IMR-90 (cell line): ENCODE data around the gene DSG1. TPM values are rescaled to one million over a fixed set of nuclear protein-coding genes. Genes with fewer than 3 reads are reported as not detected.
A peak's percentile ranks its signal among the peaks of the same experiment; 100 is the strongest.

Experiments used
- ATAC-seq: fragments of 200-7000 bp; cut with Tn5 transposase; 2 replicates; pipeline ENCODE4 v1.9.1; 2020; ENCODE audit warnings: low read depth, mild to moderate bottlenecking, moderate library complexity
- Bru-seq: library from RNA; stranded (reverse); fragments of 400-500 nt; gene quantifications from one replicate; lab custom pipeline; 2021; lab: Mats Ljungman, UMichigan
- BruChase-seq, 2 experiments: library from RNA; stranded (reverse); fragments of 400-500 nt; gene quantifications; one replicate each; lab custom pipeline; 2021; lab: Mats Ljungman, UMichigan
- BruUV-seq: library from RNA; stranded (reverse); fragments of 400-500 nt; replicated peaks from 2 replicates; lab custom pipeline; 2021; lab: Mats Ljungman, UMichigan
- CTCF ChIA-PET: fragments of 300-600 bp; formaldehyde crosslinking; extraction: SDS; loops from one replicate; lab custom pipeline; 2021; ENCODE audit warnings: antibody characterized with exemption; lab: Yijun Ruan, JAX
- POLR2A ChIA-PET: fragments of 300-600 bp; sonication (Branson Sonifier 250); formaldehyde crosslinking; loops from one replicate; lab custom pipeline; 2022; ENCODE audit warnings: antibody characterized with exemption; ENCODE audit not compliant: unreplicated experiment; lab: Charles Lee
- DNase-seq: peaks from one replicate; pipeline ENCODE4 v3.0.0; 2013
- H2AFZ ChIP-seq: replicated peaks from 2 replicates; pipeline ENCODE3; 2013; ENCODE audit warnings: low read length, mild to moderate bottlenecking; ENCODE audit not compliant: poor library complexity
- H2AK5ac ChIP-seq: 2 replicates; pipeline ENCODE4 v1.6.1; 2013; ENCODE audit warnings: low read depth, low read length, inconsistent platforms
- H2AK9ac ChIP-seq: replicated peaks from 2 replicates; pipeline ENCODE3; 2013; ENCODE audit warnings: mild to moderate bottlenecking, low read depth, low read length, moderate library complexity; ENCODE audit not compliant: poor library complexity
- H2BK120ac ChIP-seq: 2 replicates; pipeline ENCODE4 v1.6.1; 2013; ENCODE audit warnings: low read depth, low read length, inconsistent platforms
- H2BK15ac ChIP-seq: 3 replicates; pipeline ENCODE4 v1.6.1; 2013; ENCODE audit warnings: low read depth, low read length, inconsistent platforms
- H2BK20ac ChIP-seq: 2 replicates; pipeline ENCODE4 v1.6.1; 2013; ENCODE audit warnings: low read depth, mild to moderate bottlenecking, inconsistent platforms, low read length, moderate library complexity
- H2BK5ac ChIP-seq: 2 replicates; pipeline ENCODE4 v1.6.1; 2013; ENCODE audit warnings: mild to moderate bottlenecking, low read depth, low read length, inconsistent platforms; ENCODE audit not compliant: poor library complexity, severe bottlenecking
- H3K14ac ChIP-seq: replicated peaks from 2 replicates; pipeline ENCODE4 v1.6.1; 2013; ENCODE audit warnings: low read depth, low read length, inconsistent platforms
- H3K18ac ChIP-seq: 2 replicates; pipeline ENCODE4 v1.6.1; 2013; ENCODE audit warnings: low read depth, low read length, control low read depth
- H3K23ac ChIP-seq: 2 replicates; pipeline ENCODE4 v1.6.1; 2013; ENCODE audit warnings: low read depth, low read length, inconsistent platforms
- H3K27ac ChIP-seq: 2 replicates; pipeline ENCODE4 v1.5.1; 2013; ENCODE audit warnings: mild to moderate bottlenecking, control low read depth, low read length; ENCODE audit not compliant: insufficient read depth
- H3K27me3 ChIP-seq: 2 replicates; pipeline ENCODE4 v1.6.1; 2013; ENCODE audit warnings: low read length; ENCODE audit not compliant: control insufficient read depth, insufficient read depth
- H3K36me3 ChIP-seq: 2 replicates; pipeline ENCODE4 v1.6.1; 2013; ENCODE audit warnings: low read length, mixed read lengths; ENCODE audit not compliant: control insufficient read depth, insufficient read depth
- H3K4ac ChIP-seq: 2 replicates; pipeline ENCODE4 v1.6.1; 2013; ENCODE audit warnings: low read depth, low read length, inconsistent platforms
- H3K4me1 ChIP-seq: 2 replicates; pipeline ENCODE4 v1.6.1; 2013; ENCODE audit warnings: low read length, mixed read lengths; ENCODE audit not compliant: control insufficient read depth, insufficient read depth
- H3K4me2 ChIP-seq: 2 replicates; pipeline ENCODE4 v1.6.1; 2013; ENCODE audit warnings: low read depth, mild to moderate bottlenecking, control low read depth, low read length, moderate library complexity
- H3K4me3 ChIP-seq: 2 replicates; pipeline ENCODE4 v1.5.1; 2013; ENCODE audit warnings: low read depth, mild to moderate bottlenecking, control low read depth, low read length, moderate library complexity; ENCODE audit not compliant: insufficient read depth
- H3K56ac ChIP-seq: 2 replicates; pipeline ENCODE4 v1.6.1; 2013; ENCODE audit warnings: low read length, inconsistent platforms; ENCODE audit not compliant: insufficient read depth; ENCODE audit errors: extremely low read depth
- H3K79me1 ChIP-seq, 2 experiments: 2 replicates each; pipeline ENCODE4 v1.6.1; 2013; ENCODE audit warnings: low read length in 2 of 2, inconsistent platforms in 1 of 2, low read depth in 1 of 2
- H3K9ac ChIP-seq: 2 replicates; pipeline ENCODE4 v1.6.1; 2013; ENCODE audit warnings: low read depth, low read length, control low read depth
- H3K9me1 ChIP-seq: 2 replicates; pipeline ENCODE4 v1.6.1; 2013; ENCODE audit warnings: low read length, inconsistent platforms; ENCODE audit not compliant: insufficient read depth
- H3K9me3 ChIP-seq: 2 replicates; pipeline ENCODE4 v1.6.1; 2013; ENCODE audit warnings: low read length; ENCODE audit not compliant: control insufficient read depth, insufficient read depth
- H4K20me1 ChIP-seq: 2 replicates; pipeline ENCODE4 v1.6.1; 2013; ENCODE audit warnings: low read length, inconsistent platforms; ENCODE audit not compliant: insufficient read depth
- H4K5ac ChIP-seq: 2 replicates; pipeline ENCODE4 v1.6.1; 2013; ENCODE audit warnings: mild to moderate bottlenecking, low read depth, low read length, control low read depth
- H4K8ac ChIP-seq, 2 experiments: 2 replicates each; pipeline ENCODE4 v1.6.1; 2013; ENCODE audit warnings: low read depth in 2 of 2, low read length in 2 of 2, control low read depth in 1 of 2, inconsistent platforms in 1 of 2
- H4K91ac ChIP-seq: 2 replicates; pipeline ENCODE4 v1.6.1; 2013; ENCODE audit warnings: low read depth, low read length, inconsistent platforms; ENCODE audit not compliant: insufficient read depth
- CHD1 ChIP-seq: IDR thresholded peaks from 2 replicates; pipeline ENCODE4 v1.6.1; 2012; ENCODE audit warnings: low read depth, low read length, improper control_type of control experiment
- MAZ ChIP-seq: IDR thresholded peaks from 2 replicates; pipeline ENCODE4 v1.6.1; 2012; ENCODE audit warnings: low read depth, mild to moderate bottlenecking, low read length, improper control_type of control experiment, moderate library complexity, borderline replicate concordance
- POLR2A ChIP-seq: IDR thresholded peaks from 2 replicates; pipeline ENCODE4 v1.6.1; 2012; ENCODE audit warnings: mild to moderate bottlenecking, low read depth, low read length
- RAD21 ChIP-seq: IDR thresholded peaks from 2 replicates; pipeline ENCODE4 v1.6.1; 2012; ENCODE audit warnings: low read length, improper control_type of control experiment
- RCOR1 ChIP-seq: IDR thresholded peaks from 2 replicates; pipeline ENCODE4 v1.6.1; 2012; ENCODE audit warnings: mild to moderate bottlenecking, low read length, improper control_type of control experiment; ENCODE audit not compliant: insufficient replicate concordance
- WGBS, 2 experiments: methylation state at CpG; one replicate each; pipeline versions ENCODE4 v1.1.5 to v1.1.7; 2013; ENCODE audit warnings: missing lambda C conversion rate in 2 of 2; ENCODE audit not compliant: insufficient read length in 1 of 2; ENCODE audit errors: extremely low coverage in 2 of 2; 5-methylcytosine and 5-hydroxymethylcytosine counted together
- dilution Hi-C: fragments of 300-500 bp; cut with HindIII; formaldehyde crosslinking; loops from one replicate; pipeline ENCODE4 v1.14.3; 2018; ENCODE audit warnings: low sequenced_read_pairs; ENCODE audit not compliant: unreplicated experiment
- in situ Hi-C: fragments of 300-500 bp; cut with MboI; formaldehyde crosslinking; loops from 3 replicates; pipeline ENCODE4 v1.14.3; 2019; ENCODE audit warnings: low sequenced_read_pairs, inconsistent platforms, mixed read lengths
- intact Hi-C: fragments of 100-400 bp; cut with micrococcal nuclease; formaldehyde crosslinking; loops from 2 replicates; pipeline ENCODE4 v1.10.0; 2022
- long read RNA-seq: library from polyadenylated mRNA; unstranded; transcript quantifications from one replicate; pipeline ENCODE4 v2.0.0, GENCODE V29; 2021; ENCODE audit not compliant: unreplicated experiment
- polyA plus RNA-seq, 3 experiments: library from polyadenylated mRNA; depleted of rRNA; stranded (reverse); fragments of >200 nt; gene quantifications; 2 replicates each; pipeline ENCODE4 v1.2.3, GENCODE V29; 2012; ENCODE audit warnings: low replicate concordance in 1 of 3
- total RNA-seq: library from RNA; depleted of rRNA; stranded (reverse); fragments of >200 nt; gene quantifications from 2 replicates; pipeline ENCODE4 v1.2.3, GENCODE V29; 2012; rRNA removed
- TF ChIP-seq, protein P1 (sequence below): fragments of 150-350 bp; IDR thresholded peaks from 2 replicates; pipeline ENCODE4 v1.6.1; 2017; ENCODE audit warnings: mild to moderate bottlenecking, antibody characterized with exemption, low read length, low read depth

Gene DSG1
- total RNA-seq (not detected in 2 replicates), polyA plus RNA-seq (2012; rRNA removed) (not detected in 2 replicates), Bru-seq, nascent RNA (percentile 3 among the genes with signal in this experiment), BruChase-seq, experiment 1, labeled RNA remaining after a 6-hour chase (percentile 2 among the genes with signal in this experiment), BruChase-seq, experiment 2, labeled RNA remaining after a 2-hour chase (not detected)
- polyA plus RNA-seq (2012; cell fraction: cytosol; rRNA removed) = not detected in 2 replicates
- polyA plus RNA-seq (2012; cell fraction: nucleus; rRNA removed; ENCODE audit: low replicate concordance) = not detected in 2 replicates
- long read RNA-seq = 0 reads

DNA sequence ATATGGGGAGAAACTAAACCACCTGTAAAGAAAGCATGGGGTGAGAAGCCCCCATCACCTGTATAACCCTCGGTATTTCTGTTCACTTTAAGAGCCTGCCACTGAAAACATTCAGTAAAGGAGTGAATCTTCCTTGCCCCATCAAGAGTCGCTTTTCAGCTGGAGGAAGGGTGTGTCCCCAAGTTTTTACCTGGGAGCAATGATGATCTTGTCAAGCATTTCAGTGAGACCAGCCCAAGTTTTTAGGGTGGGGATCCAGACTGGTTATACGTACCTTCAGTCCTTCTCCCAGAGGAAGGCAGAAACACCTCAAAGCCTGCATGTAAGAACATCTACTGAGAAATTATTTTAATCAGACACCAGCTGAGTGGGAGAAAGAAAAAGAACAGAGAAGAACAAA lies at the start of gene DSG1:
TSS of gene DSG1 (plus strand) at position 301 of the 400 bp plus-strand sequence. CDS start 141 bp downstream, outside the sequence.
- no peak within 1 kb of the TSS for H4K91ac ChIP-seq
- TF ChIP-seq CHD1 = no peak
- no peak for TF ChIP-seq POLR2A
- TF ChIP-seq MAZ = no peak
- TF ChIP-seq, protein P1, sequence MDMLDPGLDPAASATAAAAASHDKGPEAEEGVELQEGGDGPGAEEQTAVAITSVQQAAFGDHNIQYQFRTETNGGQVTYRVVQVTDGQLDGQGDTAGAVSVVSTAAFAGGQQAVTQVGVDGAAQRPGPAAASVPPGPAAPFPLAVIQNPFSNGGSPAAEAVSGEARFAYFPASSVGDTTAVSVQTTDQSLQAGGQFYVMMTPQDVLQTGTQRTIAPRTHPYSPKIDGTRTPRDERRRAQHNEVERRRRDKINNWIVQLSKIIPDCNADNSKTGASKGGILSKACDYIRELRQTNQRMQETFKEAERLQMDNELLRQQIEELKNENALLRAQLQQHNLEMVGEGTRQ = no peak
- TF ChIP-seq RAD21 = no peak
- no peak for TF ChIP-seq RCOR1
- no peak within 1 kb of the TSS for H3K56ac ChIP-seq

More for the DNA sequence above, at the start of gene DSG1:
- H3K18ac ChIP-seq = no peak within 1 kb of the TSS
- CTCF ChIA-PET = no interaction called here
- no peaks in the 10 kb centered on the region for H3K27me3 ChIP-seq
- no peak within 1 kb of the TSS for H3K27ac ChIP-seq
- H4K5ac ChIP-seq = no peak within 1 kb of the TSS
- POLR2A ChIA-PET = no interaction called here
- in situ Hi-C loops (no loop called here), dilution Hi-C loops (no loop called here), intact Hi-C loops (no loop called here)
- H3K4me2 ChIP-seq = no peak within 1 kb of the TSS
- no peak within 1 kb of the TSS for H3K14ac ChIP-seq
- no peak within 1 kb of the TSS for H3K4ac ChIP-seq
- H2BK20ac ChIP-seq = no peak within 1 kb of the TSS
- H2BK120ac ChIP-seq = no peak within 1 kb of the TSS
- no peak within 1 kb of the TSS for H3K9ac ChIP-seq
- no peak within 1 kb of the TSS for H4K8ac ChIP-seq
- H2AFZ ChIP-seq = no peak within 1 kb of the TSS
- H3K4me1 ChIP-seq = no peaks in the 10 kb centered on the region
- H3K9me1 ChIP-seq = no peaks in the 10 kb centered on the region
- ATAC-seq = no peak
- H3K36me3 ChIP-seq = no peaks in the 10 kb centered on the region
- H2BK5ac ChIP-seq = no peak within 1 kb of the TSS
- no peaks in the 10 kb centered on the region for H3K79me1 ChIP-seq
- DNase-seq = no peak
- no peak within 1 kb of the TSS for H2AK9ac ChIP-seq
- H4K20me1 ChIP-seq = no peaks in the 10 kb centered on the region
- H2AK5ac ChIP-seq = no peak within 1 kb of the TSS
- H3K9me3 ChIP-seq = no peaks in the 10 kb centered on the region
- no peak within 1 kb of the TSS for H3K4me3 ChIP-seq
- no CpG with 5 or more reads among the region's 3 CpGs for WGBS, 2 experiments
- H3K23ac ChIP-seq = no peak within 1 kb of the TSS
- H2BK15ac ChIP-seq = no peak within 1 kb of the TSS
- no TSS peak for BruUV-seq
